ENCODE results near the gene DMXL1.

DNA sequence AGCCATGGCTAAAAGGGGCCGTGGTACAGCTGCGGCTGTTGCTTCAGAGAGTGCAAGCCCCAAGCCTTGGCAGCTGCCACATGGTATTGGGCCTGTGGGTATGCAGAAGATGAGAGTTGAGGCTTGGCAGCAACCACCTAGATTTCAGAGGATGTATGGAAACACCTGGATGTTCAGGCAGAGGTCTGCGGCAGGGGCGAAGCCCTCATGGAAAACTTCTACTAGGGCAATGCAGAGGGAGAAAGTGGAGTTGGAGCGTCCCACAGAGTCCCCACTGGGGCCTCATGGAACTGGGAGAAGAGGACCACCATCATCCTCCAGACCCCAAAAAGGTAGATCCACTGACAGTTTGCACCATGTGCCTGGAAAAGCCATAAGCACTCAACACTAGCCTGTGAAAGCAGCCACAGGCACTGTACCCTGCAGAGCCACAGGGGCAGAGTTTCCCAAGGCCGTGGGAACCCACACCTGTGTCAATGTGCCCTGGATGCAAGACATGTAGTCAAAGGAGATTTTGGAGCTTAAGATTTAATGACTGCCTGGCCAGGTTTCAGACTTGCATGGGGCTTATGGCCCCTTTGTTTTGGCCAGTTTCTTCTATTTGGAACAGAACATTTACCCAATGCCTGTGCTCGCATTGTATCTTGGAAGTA, 65.9 kb downstream of the DMXL1 start:
- TF ChIP-seq TAF1 (IDR thresholded peaks at IDR 0.05; ENCODE audit: borderline replicate concordance, low read depth, low read length) = no peak
- TF ChIP-seq POLR2AphosphoS5 (IDR thresholded peaks at IDR 0.05; ENCODE audit: low read depth, low read length) = no peak
- TF ChIP-seq POLR2A (IDR thresholded peaks at IDR 0.05; ENCODE audit: low read depth, low read length) = no peak

Measured in GM12892 (cell line).